Ascending aorta (tissue), 2 donors: ENCODE results near the gene SLC31A1. TPM values are rescaled to one million over a fixed set of nuclear protein-coding genes. Genes with fewer than 3 reads are reported as not detected.

ENCODE experiments used
- DNase-seq, 2 donors: peaks; one replicate each; pipeline ENCODE4 v3.0.0-alpha.2; 2019; ENCODE audit warnings: low spot score in 2 of 2
- H3K27ac ChIP-seq, 2 donors: fragments of 200-600 bp; sonication (generic); one replicate each; pipeline ENCODE4 v1.5.1; 2016 to 2017; ENCODE audit warnings: mild to moderate bottlenecking in 1 of 2
- H3K27me3 ChIP-seq: fragments of 200-600 bp; sonication (generic); one replicate; pipeline ENCODE4 v1.5.1; 2017
- H3K36me3 ChIP-seq, 2 donors: fragments of 200-600 bp; sonication (generic); one replicate each; pipeline ENCODE4 v1.5.1; 2016
- H3K4me1 ChIP-seq, 2 donors: fragments of 200-600 bp; sonication (generic); one replicate each; pipeline ENCODE4 v1.5.1; 2016 to 2017; ENCODE audit warnings: mild to moderate bottlenecking in 1 of 2
- H3K4me3 ChIP-seq, 2 donors: fragments of 200-600 bp; sonication (generic); one replicate each; pipeline ENCODE4 v1.5.1; 2016 to 2017; ENCODE audit warnings: mild to moderate bottlenecking in 1 of 2
- H3K9me3 ChIP-seq, 2 donors: fragments of 200-600 bp; sonication (generic); one replicate each; pipeline ENCODE4 v1.5.1; 2016
- intact Hi-C: fragments of 100-400 bp; cut with DNase I; formaldehyde crosslinking; loops from one replicate; pipeline ENCODE4 v1.15.1; 2023
- total RNA-seq: library from RNA; depleted of rRNA; stranded (reverse); fragments of >200 nt; gene quantifications from one replicate; pipeline ENCODE4 v1.1.0, GENCODE V29; 2016
- TF ChIP-seq, protein P1 (sequence below), 3 experiments: fragments of 200-600 bp in 2 of 3; fragments of 450-650 bp in 1 of 3; sonication (generic) in 2 of 3; IDR thresholded peaks; one replicate each; pipeline ENCODE4 v1.5.1; 2016 to 2019; ENCODE audit warnings: antibody characterized with exemption in 3 of 3, mild to moderate bottlenecking in 1 of 3, moderate library complexity in 1 of 3

SLC31A1 gene
- total RNA-seq, 1 donor from 2014 or later = 3.7 TPM

DNA sequence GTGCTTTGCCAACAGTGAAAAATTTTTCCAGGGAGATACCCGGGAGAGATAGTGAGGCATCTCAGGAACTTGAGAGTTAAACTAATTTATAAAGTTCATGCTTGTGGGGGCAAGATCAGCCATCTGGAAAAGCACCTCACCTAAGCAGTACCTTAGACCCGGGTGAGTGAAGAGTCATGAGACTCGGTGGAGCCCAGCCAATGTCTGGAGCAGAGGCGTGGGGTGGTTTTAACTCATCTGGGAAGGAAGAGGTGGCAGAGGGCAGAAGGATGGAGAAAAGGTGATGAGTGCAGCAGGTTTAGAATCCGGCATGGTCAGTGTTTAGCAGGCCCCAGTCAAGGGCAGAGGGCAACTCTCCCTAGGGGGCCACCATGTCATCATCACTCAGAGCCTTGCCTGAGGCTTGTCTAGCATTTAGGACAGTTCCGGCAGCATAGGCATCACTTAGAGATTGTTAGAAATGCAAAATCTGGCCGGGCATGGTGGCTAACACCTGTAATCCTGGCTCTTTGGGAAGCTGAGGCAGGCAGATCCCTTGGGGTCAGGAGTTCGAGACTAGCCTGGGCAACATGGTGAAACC is 86.1 kb downstream of the SLC31A1 start:
- H3K4me3 ChIP-seq = no peak overlapping the region
- intact Hi-C loops = no loop called here
- no peaks in the 10 kb centered on the region for H3K36me3 ChIP-seq
- no peak for DNase-seq
- no peaks in the 10 kb centered on the region for H3K4me1 ChIP-seq
- no peak overlapping the region for H3K27ac ChIP-seq
- TF ChIP-seq, protein P1, sequence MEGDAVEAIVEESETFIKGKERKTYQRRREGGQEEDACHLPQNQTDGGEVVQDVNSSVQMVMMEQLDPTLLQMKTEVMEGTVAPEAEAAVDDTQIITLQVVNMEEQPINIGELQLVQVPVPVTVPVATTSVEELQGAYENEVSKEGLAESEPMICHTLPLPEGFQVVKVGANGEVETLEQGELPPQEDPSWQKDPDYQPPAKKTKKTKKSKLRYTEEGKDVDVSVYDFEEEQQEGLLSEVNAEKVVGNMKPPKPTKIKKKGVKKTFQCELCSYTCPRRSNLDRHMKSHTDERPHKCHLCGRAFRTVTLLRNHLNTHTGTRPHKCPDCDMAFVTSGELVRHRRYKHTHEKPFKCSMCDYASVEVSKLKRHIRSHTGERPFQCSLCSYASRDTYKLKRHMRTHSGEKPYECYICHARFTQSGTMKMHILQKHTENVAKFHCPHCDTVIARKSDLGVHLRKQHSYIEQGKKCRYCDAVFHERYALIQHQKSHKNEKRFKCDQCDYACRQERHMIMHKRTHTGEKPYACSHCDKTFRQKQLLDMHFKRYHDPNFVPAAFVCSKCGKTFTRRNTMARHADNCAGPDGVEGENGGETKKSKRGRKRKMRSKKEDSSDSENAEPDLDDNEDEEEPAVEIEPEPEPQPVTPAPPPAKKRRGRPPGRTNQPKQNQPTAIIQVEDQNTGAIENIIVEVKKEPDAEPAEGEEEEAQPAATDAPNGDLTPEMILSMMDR (IDR thresholded peaks at IDR 0.05) = no peak
- H3K27me3 ChIP-seq = no peaks in the 10 kb centered on the region
- no peaks in the 10 kb centered on the region for H3K9me3 ChIP-seq

DNA sequence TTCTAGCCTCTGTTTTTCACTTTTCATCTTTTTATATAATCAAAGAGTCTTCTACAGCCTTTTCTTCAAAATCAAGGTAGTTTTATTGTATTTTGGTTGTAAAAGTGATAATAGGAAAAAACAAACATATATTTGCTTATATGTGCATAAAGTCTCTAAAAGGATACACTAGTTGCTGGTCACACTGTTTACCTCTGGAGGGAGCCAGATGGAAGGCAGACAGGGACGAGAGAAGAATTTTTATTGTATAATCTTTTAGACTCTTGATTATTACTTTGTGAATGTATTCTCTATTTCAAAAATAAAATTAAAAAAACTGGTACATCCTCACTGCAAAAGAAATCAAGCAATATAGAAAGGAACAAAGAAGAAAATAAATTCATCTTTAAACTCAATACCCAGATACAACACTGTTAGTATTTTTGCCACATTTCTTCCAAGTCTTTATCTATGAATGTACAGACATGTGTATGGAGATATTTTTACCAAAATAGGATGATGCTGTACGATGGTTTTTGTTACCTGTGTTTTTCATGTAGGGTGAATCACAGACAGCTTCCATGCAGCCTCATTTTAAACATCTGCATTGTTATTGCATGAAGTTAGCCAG is 88.0 kb downstream of the SLC31A1 start:
- no peak for DNase-seq
- intact Hi-C loops = no loop called here
- Histone ChIP-seq H3K27me3 (no peaks in the 10 kb centered on the region), H3K27ac (no peak overlapping the region), H3K36me3 (no peaks in the 10 kb centered on the region), H3K4me1 (no peaks in the 10 kb centered on the region), H3K4me3 (no peak overlapping the region), H3K9me3 (no peaks in the 10 kb centered on the region)
- TF ChIP-seq, protein P1 (IDR thresholded peaks at IDR 0.05) = peak in 2 of 3 experiments; percentile 40 to 54

DNA sequence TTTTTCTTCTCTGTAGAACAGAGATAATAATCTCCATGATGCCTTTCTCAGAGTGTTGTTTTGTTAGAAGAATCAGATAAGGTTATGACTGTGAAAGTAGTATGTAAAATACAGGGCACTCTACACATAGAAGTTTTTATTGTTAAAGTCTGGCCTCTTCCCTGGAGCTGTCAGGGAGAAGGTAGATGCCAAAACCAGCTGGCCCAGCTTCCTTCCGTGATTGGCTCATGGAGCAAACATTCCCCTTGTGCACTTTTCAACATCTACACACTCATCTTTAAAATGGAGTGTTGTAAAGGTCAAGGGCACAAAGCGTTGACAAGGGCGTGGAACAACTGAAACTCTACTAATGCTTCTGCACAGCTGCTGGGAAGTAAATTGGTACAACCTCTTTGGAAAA is 89.2 kb downstream of the SLC31A1 start:
- Histone ChIP-seq H3K4me1 (no peaks in the 10 kb centered on the region), H3K27me3 (no peaks in the 10 kb centered on the region), H3K4me3 (no peak overlapping the region), H3K9me3 (no peaks in the 10 kb centered on the region), H3K36me3 (no peaks in the 10 kb centered on the region), H3K27ac (no peak overlapping the region)
- TF ChIP-seq, protein P1 (IDR thresholded peaks at IDR 0.05) = no peak
- no peak for DNase-seq
- intact Hi-C loops = no loop called here

DNA sequence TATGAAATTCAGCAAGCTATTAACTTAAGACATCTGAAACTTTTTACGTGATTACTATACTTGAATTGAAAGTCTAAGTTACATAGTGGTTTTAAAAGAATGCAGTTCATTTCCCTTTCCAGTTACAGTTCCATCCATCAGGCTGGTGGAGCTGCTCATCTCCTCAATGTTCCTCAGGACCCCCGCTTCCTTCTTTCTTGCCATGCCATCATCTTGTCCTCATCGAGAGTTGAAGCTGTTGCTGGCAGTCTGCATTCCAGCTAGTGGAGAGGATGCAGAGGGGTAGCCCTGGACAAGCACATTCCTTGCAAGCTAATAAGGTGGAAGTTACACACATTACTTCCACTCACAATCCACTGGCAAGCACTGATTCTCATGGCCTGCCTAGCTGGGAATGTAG is 90.6 kb downstream of the SLC31A1 start:
- intact Hi-C loops = no loop called here
- H3K36me3 ChIP-seq = no peaks in the 10 kb centered on the region
- TF ChIP-seq, protein P1 (IDR thresholded peaks at IDR 0.05) = no peak
- peaks cover 0 to 5% of the 10 kb centered on the region in 2 donors for H3K4me1 ChIP-seq
- H3K9me3 ChIP-seq = no peaks in the 10 kb centered on the region
- no peak overlapping the region for H3K27ac ChIP-seq
- H3K4me3 ChIP-seq = no peak overlapping the region
- H3K27me3 ChIP-seq = no peaks in the 10 kb centered on the region
- no peak for DNase-seq

DNA sequence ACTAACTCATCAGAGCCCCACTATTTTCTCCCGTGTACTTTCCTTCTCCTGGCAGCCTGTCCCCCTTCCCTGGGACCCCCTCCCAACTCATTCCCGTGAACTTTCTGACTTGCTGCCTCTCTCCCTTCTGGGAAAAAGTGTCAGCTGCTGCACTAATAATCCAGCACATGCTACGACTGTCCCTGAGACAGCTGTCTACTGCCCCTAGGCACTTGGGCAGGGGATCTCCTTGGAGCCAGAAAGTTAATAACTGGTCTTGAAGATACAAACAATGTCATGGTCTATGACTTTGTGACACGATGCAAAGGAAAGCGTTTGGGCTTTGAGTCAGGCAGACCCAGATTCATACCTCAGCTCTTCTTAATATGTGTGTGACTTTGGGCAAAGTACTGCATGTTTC is 91.9 kb downstream of the SLC31A1 start:
- no peaks in the 10 kb centered on the region for H3K36me3 ChIP-seq
- H3K27me3 ChIP-seq = no peaks in the 10 kb centered on the region
- no peaks in the 10 kb centered on the region for H3K9me3 ChIP-seq
- TF ChIP-seq, protein P1 (IDR thresholded peaks at IDR 0.05) = no peak
- no peak for DNase-seq
- H3K4me3 ChIP-seq = no peak overlapping the region
- peaks cover 0 to 14% of the 10 kb centered on the region in 2 donors for H3K4me1 ChIP-seq
- H3K27ac ChIP-seq = no peak overlapping the region
- intact Hi-C loops = no loop called here

Other genes with a start within 250 kb of the SLC31A1 start
- not detected for gene ZNF883, start 209.4 kb upstream of the SLC31A1 start, total RNA-seq
- 3.3 TPM for gene ZFP37, start 164.8 kb upstream of the SLC31A1 start, total RNA-seq
- gene SLC31A2, start 70.5 kb upstream of the SLC31A1 start, total RNA-seq = 7.2 TPM
- 24.4 TPM for gene FKBP15, start 267 bp upstream of the SLC31A1 start, total RNA-seq
- gene CDC26, start 54.0 kb downstream of the SLC31A1 start, total RNA-seq = 1.2 TPM
- 5.4 TPM for gene PRPF4, start 54.1 kb downstream of the SLC31A1 start, total RNA-seq
- not detected for gene RNF183, start 81.8 kb downstream of the SLC31A1 start, total RNA-seq
- 0.21 TPM for gene WDR31, start 118.7 kb downstream of the SLC31A1 start, total RNA-seq
- not detected for gene BSPRY, start 128.0 kb downstream of the SLC31A1 start, total RNA-seq
- gene HDHD3, start 155.4 kb downstream of the SLC31A1 start, total RNA-seq = 16.5 TPM
- 71.4 TPM for gene ALAD, start 179.7 kb downstream of the SLC31A1 start, total RNA-seq
- 17.5 TPM for gene POLE3, start 189.1 kb downstream of the SLC31A1 start, total RNA-seq
- gene C9orf43, start 189.2 kb downstream of the SLC31A1 start, total RNA-seq = not detected
- 125 TPM for gene RGS3, start 242.2 kb downstream of the SLC31A1 start, total RNA-seq